Upper lobe of right lung (tissue), 1 donor: ENCODE results near the gene KCNIP1. TPM values are rescaled to one million over a fixed set of nuclear protein-coding genes. Genes with fewer than 3 reads are reported as not detected.

ENCODE experiments used
- ATAC-seq: fragments of 200-7000 bp; cut with Tn5 transposase; one replicate; pipeline ENCODE4 v1.9.1; 2020; ENCODE audit warnings: mild to moderate bottlenecking, moderate library complexity
- DNase-seq: peaks from one replicate; pipeline ENCODE4 v3.0.0-alpha.2; 2020
- H3K27ac ChIP-seq: fragments of 200-600 bp; one replicate; pipeline ENCODE4 v1.8.0; 2022
- H3K27me3 ChIP-seq: fragments of 200-600 bp; one replicate; pipeline ENCODE4 v1.8.0; 2022; ENCODE audit warnings: mild to moderate bottlenecking
- H3K36me3 ChIP-seq: fragments of 200-600 bp; one replicate; pipeline ENCODE4 v1.8.0; 2022
- H3K4me1 ChIP-seq: fragments of 200-600 bp; one replicate; pipeline ENCODE4 v1.8.0; 2022
- H3K4me3 ChIP-seq: fragments of 200-600 bp; one replicate; pipeline ENCODE4 v1.8.0; 2022; ENCODE audit warnings: mild to moderate bottlenecking
- H3K9me3 ChIP-seq: fragments of 200-600 bp; one replicate; pipeline ENCODE4 v1.8.0; 2022
- intact Hi-C: fragments of 100-400 bp; cut with DNase I; formaldehyde crosslinking; loops from one replicate; pipeline ENCODE4 v1.11.0; 2022
- total RNA-seq: library from RNA; stranded (reverse); fragmentation: NEBNext Ultra II Directional; extraction: Animal tissue kit (Norgen Biotek cat#: 25700); gene quantifications from one replicate; pipeline ENCODE4 v1.2.1, GENCODE V29; 2021
- TF ChIP-seq, protein P1 (sequence below): fragments of 200-600 bp; IDR thresholded peaks from one replicate; pipeline ENCODE4 v1.8.0; 2022; ENCODE audit warnings: antibody characterized with exemption
- donor health status: DM: no; HTN: yes; CAD: no; lungs with severe emphysema.

The KCNIP1 gene
- total RNA-seq, 1 donor from 2014 or later: 2.7 TPM

DNA sequence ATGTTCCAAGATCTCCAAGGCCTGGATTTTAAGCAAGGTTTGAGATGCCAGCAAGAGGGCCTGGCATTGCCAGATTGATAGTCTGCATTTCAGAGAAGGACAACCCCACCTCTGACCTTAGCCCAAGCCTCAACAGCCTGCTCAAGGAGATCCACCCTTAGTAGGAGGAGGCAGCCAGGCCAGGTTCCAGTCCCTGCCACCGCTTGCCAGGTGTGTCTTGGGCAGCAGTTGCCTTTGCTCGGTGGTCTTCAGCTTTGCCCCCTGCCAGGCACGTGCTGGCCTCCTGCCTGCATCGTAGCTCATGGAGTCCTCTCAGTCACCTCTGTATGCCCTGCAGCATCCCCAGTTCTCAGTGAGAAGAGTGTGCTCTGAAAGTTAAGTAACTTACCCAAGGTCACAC lies 134.2 kb downstream of the KCNIP1 start:
- TF ChIP-seq, protein P1, sequence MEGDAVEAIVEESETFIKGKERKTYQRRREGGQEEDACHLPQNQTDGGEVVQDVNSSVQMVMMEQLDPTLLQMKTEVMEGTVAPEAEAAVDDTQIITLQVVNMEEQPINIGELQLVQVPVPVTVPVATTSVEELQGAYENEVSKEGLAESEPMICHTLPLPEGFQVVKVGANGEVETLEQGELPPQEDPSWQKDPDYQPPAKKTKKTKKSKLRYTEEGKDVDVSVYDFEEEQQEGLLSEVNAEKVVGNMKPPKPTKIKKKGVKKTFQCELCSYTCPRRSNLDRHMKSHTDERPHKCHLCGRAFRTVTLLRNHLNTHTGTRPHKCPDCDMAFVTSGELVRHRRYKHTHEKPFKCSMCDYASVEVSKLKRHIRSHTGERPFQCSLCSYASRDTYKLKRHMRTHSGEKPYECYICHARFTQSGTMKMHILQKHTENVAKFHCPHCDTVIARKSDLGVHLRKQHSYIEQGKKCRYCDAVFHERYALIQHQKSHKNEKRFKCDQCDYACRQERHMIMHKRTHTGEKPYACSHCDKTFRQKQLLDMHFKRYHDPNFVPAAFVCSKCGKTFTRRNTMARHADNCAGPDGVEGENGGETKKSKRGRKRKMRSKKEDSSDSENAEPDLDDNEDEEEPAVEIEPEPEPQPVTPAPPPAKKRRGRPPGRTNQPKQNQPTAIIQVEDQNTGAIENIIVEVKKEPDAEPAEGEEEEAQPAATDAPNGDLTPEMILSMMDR: no peak
- no peaks in the 10 kb centered on the region for H3K27me3 ChIP-seq
- intact Hi-C loops: no loop called here
- no peaks in the 10 kb centered on the region for H3K9me3 ChIP-seq
- H3K36me3 ChIP-seq: no peaks in the 10 kb centered on the region
- no peak for ATAC-seq
- no peak overlapping the region for H3K27ac ChIP-seq
- DNase-seq: peak; percentile 36
- peaks cover 11% of the 10 kb centered on the region for H3K4me1 ChIP-seq
- no peak overlapping the region for H3K4me3 ChIP-seq

DNA sequence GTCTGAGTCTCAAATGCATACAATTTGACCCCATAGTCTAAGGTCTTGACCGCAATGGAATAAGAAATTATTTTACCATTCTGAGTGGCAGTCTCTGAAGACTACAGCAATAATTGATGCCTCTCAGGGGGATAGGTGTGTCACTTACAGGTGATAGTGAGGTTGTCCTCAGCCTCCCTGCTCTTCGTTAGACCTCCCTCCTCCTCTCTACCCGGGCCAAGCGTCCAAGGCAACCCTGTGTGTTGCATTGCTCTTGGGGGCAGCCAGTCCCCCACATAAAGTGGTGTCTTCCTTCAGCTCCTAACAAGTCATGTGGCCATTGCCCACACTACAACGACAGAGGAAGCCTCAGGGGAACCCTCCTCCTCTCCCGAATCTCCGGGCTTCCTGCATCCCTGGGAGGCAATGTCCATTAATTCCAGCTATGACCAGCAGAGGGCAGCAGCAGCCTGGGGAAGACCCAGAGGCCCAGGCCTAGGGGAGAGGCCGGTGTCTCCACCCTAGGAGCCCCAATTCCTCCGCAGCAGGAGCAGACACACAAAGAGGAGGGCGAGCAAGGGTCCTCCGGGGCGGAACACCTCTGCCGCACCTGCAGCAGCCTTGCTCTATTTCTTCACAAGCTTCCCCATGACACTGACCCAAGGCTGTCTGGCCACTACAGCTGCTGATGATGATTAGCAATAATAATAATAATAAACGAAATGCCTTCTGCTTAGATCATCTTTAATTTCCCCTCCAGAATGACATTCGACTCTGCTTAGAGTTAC lies 134.8 kb downstream of the KCNIP1 start:
- ATAC-seq (peak; percentile 85), DNase-seq (peak; percentile 70)
- H3K27me3 ChIP-seq: peaks cover 3% of the 10 kb centered on the region
- no peaks in the 10 kb centered on the region for H3K36me3 ChIP-seq
- peaks cover 8% of the 10 kb centered on the region for H3K4me1 ChIP-seq
- intact Hi-C loops: no loop called here
- TF ChIP-seq, protein P1: peak; percentile 92
- no peak overlapping the region for H3K27ac ChIP-seq
- no peaks in the 10 kb centered on the region for H3K9me3 ChIP-seq
- H3K4me3 ChIP-seq: no peak overlapping the region

DNA sequence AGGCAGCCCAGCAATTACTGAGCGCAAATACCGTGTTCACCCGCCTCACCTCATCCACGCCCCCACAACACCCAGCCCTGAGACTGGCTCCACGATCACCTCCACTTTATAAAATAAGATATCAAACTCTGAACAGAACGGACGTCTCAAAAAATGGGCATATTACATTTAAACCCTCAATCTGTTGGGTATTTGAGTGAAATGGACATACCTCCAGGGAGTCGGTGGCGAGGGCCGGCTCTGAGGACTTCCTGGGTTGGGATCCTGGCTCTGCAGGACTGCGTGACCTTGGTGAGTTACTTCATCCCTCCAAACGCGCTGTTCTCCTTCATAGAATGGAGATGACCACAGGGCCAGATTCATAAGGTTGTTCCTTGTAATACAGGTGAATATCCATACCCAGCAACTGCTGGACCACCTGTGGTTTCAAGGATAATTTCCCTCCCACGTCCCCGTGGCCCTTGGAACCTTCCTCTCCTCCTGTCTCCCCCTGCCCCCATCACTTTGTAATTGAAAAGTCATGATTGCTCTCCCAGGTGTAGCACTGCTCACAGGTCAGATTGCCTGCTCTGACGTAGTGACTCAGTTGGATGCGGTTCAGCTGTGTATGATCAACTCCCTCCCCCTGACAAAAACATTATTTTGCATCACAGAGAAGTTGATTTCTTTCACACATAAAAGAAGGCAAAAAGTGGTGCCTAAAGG lies 135.6 kb downstream of the KCNIP1 start:
- Histone ChIP-seq H3K4me3 (no peak overlapping the region), H3K27ac (no peak overlapping the region), H3K36me3 (no peaks in the 10 kb centered on the region), H3K9me3 (no peaks in the 10 kb centered on the region), H3K27me3 (peaks cover 5% of the 10 kb centered on the region), H3K4me1 (peaks cover 1% of the 10 kb centered on the region)
- DNase-seq (peak; percentile 16), ATAC-seq (no peak)
- TF ChIP-seq, protein P1: no peak
- intact Hi-C loops: no loop called here

DNA sequence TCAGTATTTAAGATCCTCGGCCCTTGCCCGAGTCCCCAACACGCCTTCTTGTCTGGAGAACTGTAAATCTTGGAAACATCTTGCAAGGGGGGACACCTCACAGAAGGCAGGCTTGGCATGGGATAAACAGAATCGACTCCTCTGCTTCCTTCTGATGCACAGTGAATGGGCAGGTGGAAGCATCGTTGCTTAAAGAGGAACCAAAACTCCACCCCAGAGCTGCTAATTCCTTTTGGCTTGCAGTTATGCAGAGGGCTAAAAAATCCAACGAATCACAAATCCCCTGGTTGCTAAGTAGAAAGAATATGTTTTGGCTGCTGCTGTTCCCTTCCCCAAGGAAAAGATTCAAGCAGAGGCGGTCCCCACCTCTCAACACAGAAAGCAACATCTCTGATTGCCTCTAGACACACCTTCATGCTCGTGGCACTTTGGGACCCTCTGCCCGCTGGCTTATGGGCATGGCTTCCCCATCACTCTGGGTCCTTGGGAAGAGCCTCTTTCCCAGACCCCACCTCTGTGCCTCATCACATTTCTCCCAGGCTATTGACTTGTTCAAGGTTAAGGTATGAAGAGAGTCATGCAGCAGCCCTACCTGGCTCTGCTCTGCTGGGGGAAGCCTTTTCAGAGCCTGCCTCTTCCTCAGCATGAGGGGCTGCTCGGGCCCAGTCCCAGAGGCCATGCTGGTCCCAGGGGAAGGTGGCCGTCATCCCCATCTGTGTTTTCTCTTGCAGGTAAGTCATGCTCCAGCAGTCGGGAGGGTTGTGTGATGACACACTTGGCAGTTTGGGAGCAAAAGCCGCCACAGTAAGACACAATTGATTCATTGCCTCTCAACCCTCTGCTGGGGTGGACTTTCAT lies 137.1 kb downstream of the KCNIP1 start:
- H3K27me3 ChIP-seq: peaks cover 5% of the 10 kb centered on the region
- ATAC-seq: no peak
- H3K4me1 ChIP-seq: no peaks in the 10 kb centered on the region
- no peaks in the 10 kb centered on the region for H3K9me3 ChIP-seq
- H3K36me3 ChIP-seq: no peaks in the 10 kb centered on the region
- no peak overlapping the region for H3K27ac ChIP-seq
- no peak for DNase-seq
- no peak overlapping the region for H3K4me3 ChIP-seq
- intact Hi-C loops: no loop called here
- TF ChIP-seq, protein P1: no peak

DNA sequence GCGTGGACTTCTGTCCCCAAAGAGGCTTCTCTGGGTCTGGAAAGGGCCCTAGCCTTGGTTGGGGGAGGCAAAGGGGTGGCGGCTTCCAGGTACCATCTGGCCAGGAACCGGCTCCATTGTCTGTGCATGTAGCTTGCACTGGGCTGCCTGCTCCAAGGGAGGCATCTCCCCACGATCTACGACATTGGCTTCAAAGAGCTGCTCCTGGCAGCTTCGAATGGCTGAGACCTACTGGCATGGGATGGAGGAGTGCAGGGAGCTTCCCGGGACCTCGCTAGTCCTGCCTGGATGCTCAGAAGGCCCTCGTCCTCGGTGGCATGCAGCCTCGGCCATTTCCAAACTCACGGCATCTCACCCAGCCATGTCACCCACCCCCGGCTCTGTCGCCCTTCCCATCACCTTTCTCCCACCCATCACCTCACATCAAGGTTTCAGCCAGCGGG lies 137.8 kb downstream of the KCNIP1 start:
- intact Hi-C loops: no loop called here
- Histone ChIP-seq H3K36me3 (no peaks in the 10 kb centered on the region), H3K27ac (no peak overlapping the region), H3K4me1 (no peaks in the 10 kb centered on the region), H3K4me3 (no peak overlapping the region), H3K27me3 (peaks cover 5% of the 10 kb centered on the region), H3K9me3 (no peaks in the 10 kb centered on the region)
- DNase-seq: no peak
- no peak for ATAC-seq
- TF ChIP-seq, protein P1: no peak
